HCT116 (cell line): ENCODE measurements around the gene NOL9. TPM values are rescaled to one million over a fixed set of nuclear protein-coding genes. Genes with fewer than 3 reads are reported as not detected.

Source experiments
- ATAC-seq: fragments of 200-7000 bp; cut with Tn5 transposase; 2 replicates; pipeline ENCODE4 v1.9.1; 2020; ENCODE audit warnings: mild to moderate bottlenecking, moderate library complexity
- BruUV-seq: library from RNA; stranded (reverse); fragments of 400-500 nt; replicated peaks from 2 replicates; lab custom pipeline; 2021; lab: Mats Ljungman, UMichigan
- CTCF ChIA-PET: fragments of 300-600 bp; sonication (Branson Sonifier 250); formaldehyde crosslinking; loops from one replicate; lab custom pipeline; 2021; ENCODE audit warnings: antibody characterized with exemption; lab: Charles Lee
- POLR2A ChIA-PET: fragments of 300-600, 350-600 bp; sonication (Branson Sonifier 250); formaldehyde crosslinking; loops from one replicate; lab custom pipeline; 2021; ENCODE audit warnings: antibody characterized with exemption; lab: Charles Lee
- RAD21 ChIA-PET, 2 experiments: fragments of 300-600 bp; sonication (Branson Sonifier 250); formaldehyde crosslinking; loops; one replicate each; lab custom pipeline; 2023; ENCODE audit warnings: low total read pairs in 2 of 2; ENCODE audit not compliant: uncharacterized antibody in 2 of 2, unreplicated experiment in 2 of 2, low non-redundant PET in 1 of 2; lab: Charles Lee
- DNase-seq: peaks from one replicate; pipeline ENCODE4 v3.0.0-alpha.2; 2010; ENCODE audit warnings: low read depth, low spot score
- H2AFZ ChIP-seq: fragments of 200-600 bp; shearing (Covaris generic), sonication (generic); 2 replicates; pipeline ENCODE4 v1.6.1; 2017; ENCODE audit warnings: low read depth, mixed run types, mixed read lengths, antibody characterized with exemption, low read length; ENCODE audit not compliant: poor library complexity, severe bottlenecking
- H3K27ac ChIP-seq: 2 replicates; pipeline ENCODE4 v1.5.1; 2012; ENCODE audit warnings: low read depth, low read length
- H3K27me3 ChIP-seq: fragments of 200-600 bp; sonication (generic); 2 replicates; pipeline ENCODE4 v1.6.1; 2016; ENCODE audit warnings: mixed run types, low read length, mixed read lengths; ENCODE audit not compliant: insufficient read depth
- H3K36me3 ChIP-seq, 2 experiments: fragments of 200-500 bp in 1 of 2; fragments of 200-600 bp in 1 of 2; sonication (Bioruptor generic) in 1 of 2; sonication (generic) in 1 of 2; 2 replicates each; pipeline versions ENCODE4 v1.5.1 to v1.6.1; 2014 to 2016; ENCODE audit warnings: low read length in 2 of 2, inconsistent platforms in 1 of 2, mixed read lengths in 1 of 2, mixed run types in 1 of 2; ENCODE audit not compliant: insufficient read depth in 2 of 2, control insufficient read depth in 1 of 2
- H3K4me1 ChIP-seq, 2 experiments: fragments of 200-600 bp in 1 of 2; sonication (generic) in 1 of 2; 2 replicates each; pipeline versions ENCODE4 v1.5.1 to v1.6.1; 2012 to 2017; ENCODE audit warnings: low read length in 2 of 2, inconsistent platforms in 1 of 2, mild to moderate bottlenecking in 1 of 2, mixed read lengths in 1 of 2, mixed run types in 1 of 2, moderate library complexity in 1 of 2; ENCODE audit not compliant: insufficient read depth in 2 of 2, control insufficient read depth in 1 of 2
- H3K4me2 ChIP-seq: fragments of 200-600 bp; sonication (generic); 2 replicates; pipeline ENCODE4 v1.6.1; 2017; ENCODE audit warnings: mixed run types, low read length, mixed read lengths
- H3K4me3 ChIP-seq, 2 experiments: fragments of 200-600 bp in 1 of 2; sonication (generic) in 1 of 2; replicated peaks in 1 of 2; 2 replicates each; pipeline ENCODE4 v1.5.1; 2011 to 2016; ENCODE audit warnings: low read length in 2 of 2, control low read depth in 1 of 2, low read depth in 1 of 2, mild to moderate bottlenecking in 1 of 2, mixed read lengths in 1 of 2, mixed run types in 1 of 2
- H3K79me2 ChIP-seq: fragments of 200-600 bp; sonication (generic); 2 replicates; pipeline ENCODE4 v1.6.1; 2017; ENCODE audit warnings: mild to moderate bottlenecking, mixed run types, low read length, moderate library complexity, mixed read lengths; ENCODE audit not compliant: insufficient read depth
- H3K9ac ChIP-seq: fragments of 200-600 bp; sonication (generic); 2 replicates; pipeline ENCODE4 v1.6.1; 2016; ENCODE audit warnings: low read length, mixed read lengths
- H3K9me2 ChIP-seq: fragments of 200-600 bp; sonication (generic), shearing (Covaris generic); 2 replicates; pipeline ENCODE4 v1.6.1; 2017; ENCODE audit warnings: mixed run types, mild to moderate bottlenecking, moderate library complexity; ENCODE audit not compliant: insufficient read depth
- H3K9me3 ChIP-seq, 2 experiments: fragments of 200-500 bp in 1 of 2; fragments of 200-600 bp in 1 of 2; sonication (Bioruptor generic) in 1 of 2; sonication (generic) in 1 of 2; 2 replicates each; pipeline ENCODE4 v1.6.1; 2014 to 2017; ENCODE audit warnings: low read length in 2 of 2, mixed read lengths in 2 of 2, inconsistent platforms in 1 of 2, low read depth in 1 of 2, mild to moderate bottlenecking in 1 of 2, mixed run types in 1 of 2, moderate library complexity in 1 of 2; ENCODE audit not compliant: control insufficient read depth in 1 of 2, insufficient read depth in 1 of 2
- H4K20me1 ChIP-seq: fragments of 200-600 bp; sonication (generic), shearing (Covaris generic); 2 replicates; pipeline ENCODE4 v1.6.1; 2017; ENCODE audit warnings: mixed run types, mild to moderate bottlenecking, moderate library complexity; ENCODE audit not compliant: insufficient read depth
- ATF3 ChIP-seq: IDR thresholded peaks from 2 replicates; pipeline ENCODE4 v1.6.1; 2012
- CBX3 ChIP-seq: IDR thresholded peaks from 2 replicates; pipeline ENCODE4 v1.6.1; 2012; ENCODE audit warnings: low read depth
- CEBPB ChIP-seq: IDR thresholded peaks from 2 replicates; pipeline ENCODE4 v1.6.1; 2012; ENCODE audit warnings: low read depth
- EGR1 ChIP-seq: IDR thresholded peaks from 2 replicates; pipeline ENCODE4 v1.6.1; 2012; ENCODE audit warnings: low read depth
- EZH2 ChIP-seq: fragments of 200-600 bp; sonication (generic); IDR thresholded peaks from 2 replicates; pipeline ENCODE4 v1.6.1; 2017; ENCODE audit warnings: antibody characterized with exemption, mixed run types
- EZH2phosphoT487 ChIP-seq: fragments of 200-600 bp; IDR thresholded peaks from 2 replicates; pipeline ENCODE4 v1.6.1; 2018; ENCODE audit warnings: antibody characterized with exemption, borderline replicate concordance
- FOSL1 ChIP-seq: IDR thresholded peaks from 2 replicates; pipeline ENCODE4 v1.6.1; 2012; ENCODE audit warnings: low read depth
- JUND ChIP-seq: IDR thresholded peaks from 2 replicates; pipeline ENCODE4 v1.6.1; 2012
- POLR2A ChIP-seq: IDR thresholded peaks from 2 replicates; pipeline ENCODE4 v1.7.0; 2011; ENCODE audit warnings: borderline replicate concordance; ENCODE audit not compliant: insufficient read depth, insufficient read length; ENCODE audit errors: extremely low read depth
- RAD21 ChIP-seq: IDR thresholded peaks from 2 replicates; pipeline ENCODE4 v1.6.1; 2012; ENCODE audit warnings: low read depth, mild to moderate bottlenecking
- REST ChIP-seq: IDR thresholded peaks from 2 replicates; pipeline ENCODE4 v1.6.1; 2012; ENCODE audit warnings: low read depth
- SP1 ChIP-seq: IDR thresholded peaks from 2 replicates; pipeline ENCODE4 v1.6.1; 2012; ENCODE audit warnings: low read depth
- YY1 ChIP-seq: IDR thresholded peaks from 2 replicates; pipeline ENCODE4 v1.6.1; 2011; ENCODE audit warnings: low read length, low read depth, moderate library complexity, mild to moderate bottlenecking; ENCODE audit not compliant: insufficient replicate concordance; ENCODE audit errors: extremely low read depth
- ZFX ChIP-seq: fragments of 450-650 bp; IDR thresholded peaks from 2 replicates; pipeline ENCODE4 v1.6.1; 2017
- ZNF274 ChIP-seq: fragments of 200-500 bp; sonication (Bioruptor generic); IDR thresholded peaks from 2 replicates; pipeline ENCODE4 v1.6.1; 2014; ENCODE audit warnings: mild to moderate bottlenecking, low read depth, low read length, inconsistent platforms
- intact Hi-C: fragments of 100-400 bp; cut with micrococcal nuclease; formaldehyde crosslinking; loops from 2 replicates; pipeline ENCODE4 v1.10.0; 2022
- total RNA-seq: library from RNA; stranded (reverse); gene quantifications from one replicate; pipeline ENCODE4 v1.2.1, GENCODE V29; 2021; ENCODE audit not compliant: unreplicated experiment
- TF ChIP-seq, protein P1 (sequence below), 3 experiments: fragments of 200-600 bp in 1 of 3; sonication (generic) in 1 of 3; IDR thresholded peaks in 2 of 3; conservative IDR thresholded peaks in 1 of 3; 2 replicates each; pipeline ENCODE4 v1.5.1; 2012 to 2017; ENCODE audit warnings: low read depth in 2 of 3, low read length in 2 of 3, antibody characterized with exemption in 1 of 3, borderline replicate concordance in 1 of 3, control low read depth in 1 of 3, mild to moderate bottlenecking in 1 of 3, mixed read lengths in 1 of 3, mixed run types in 1 of 3, moderate library complexity in 1 of 3; ENCODE audit not compliant: insufficient read depth in 1 of 3
- TF ChIP-seq, protein P2 (sequence below): IDR thresholded peaks from 2 replicates; pipeline ENCODE4 v1.6.1; 2012
- TF ChIP-seq, protein P3 (sequence below): IDR thresholded peaks from 2 replicates; pipeline ENCODE4 v1.6.1; 2011; ENCODE audit warnings: mild to moderate bottlenecking, low read length, moderate library complexity; ENCODE audit not compliant: insufficient replicate concordance; ENCODE audit errors: extremely low read depth

Gene NOL9
- total RNA-seq, 1 experiment from 2014 or later, result 46.4 TPM

DNA sequence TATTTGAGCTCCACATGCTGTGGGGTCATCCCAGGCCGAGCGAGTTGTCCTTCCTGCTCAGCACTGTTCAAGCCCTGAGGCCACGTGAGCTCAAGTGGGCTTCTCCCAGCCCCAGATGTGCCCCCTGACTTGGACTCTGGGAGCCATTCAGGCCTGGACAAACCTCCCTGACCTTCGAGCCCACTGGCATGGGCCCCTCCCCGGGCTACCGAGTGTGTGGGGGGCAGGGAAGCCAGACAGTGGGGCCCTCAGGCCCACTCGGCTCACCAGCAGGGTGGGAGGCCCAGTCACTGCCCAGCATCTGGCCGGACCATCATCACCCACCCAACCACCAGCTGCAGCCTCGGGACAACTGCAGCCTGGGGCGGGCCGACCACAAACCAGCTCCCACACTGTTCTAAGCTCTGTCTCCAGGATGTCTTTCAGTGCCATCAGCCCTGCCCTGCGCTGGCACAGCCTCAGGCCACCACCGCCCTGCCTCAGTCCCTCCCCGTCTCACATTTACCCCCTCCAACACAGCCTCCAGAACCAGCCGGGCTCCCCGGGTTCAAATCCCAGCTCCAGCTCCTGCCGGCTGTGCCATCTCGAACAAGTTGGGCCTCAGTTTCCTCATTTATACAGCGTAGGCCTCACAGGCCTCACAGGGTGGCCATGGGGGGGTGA lies 41.9 kb downstream of the NOL9 start:
- intact Hi-C loops, result no loop called here
- DNase-seq, result no peak
- Histone ChIP-seq H3K4me2 (no peak overlapping the region), H3K9me3 (no peaks in the 10 kb centered on the region), H2AFZ (no peak overlapping the region), H3K4me1 (peaks cover 0 to 11% of the 10 kb centered on the region in 2 experiments; a peak in 2 of 4 replicates), H3K27ac (no peak overlapping the region), H3K36me3 (no peaks in the 10 kb centered on the region), H3K79me2 (no peaks in the 10 kb centered on the region), H3K27me3 (no peaks in the 10 kb centered on the region), H3K9ac (no peak overlapping the region), H4K20me1 (no peaks in the 10 kb centered on the region), H3K9me2 (no peaks in the 10 kb centered on the region), H3K4me3 (no peak overlapping the region)
- CTCF ChIA-PET, result no interaction called here
- no peak for ATAC-seq
- TF ChIP-seq EZH2, result no peak
- TF ChIP-seq, protein P1, sequence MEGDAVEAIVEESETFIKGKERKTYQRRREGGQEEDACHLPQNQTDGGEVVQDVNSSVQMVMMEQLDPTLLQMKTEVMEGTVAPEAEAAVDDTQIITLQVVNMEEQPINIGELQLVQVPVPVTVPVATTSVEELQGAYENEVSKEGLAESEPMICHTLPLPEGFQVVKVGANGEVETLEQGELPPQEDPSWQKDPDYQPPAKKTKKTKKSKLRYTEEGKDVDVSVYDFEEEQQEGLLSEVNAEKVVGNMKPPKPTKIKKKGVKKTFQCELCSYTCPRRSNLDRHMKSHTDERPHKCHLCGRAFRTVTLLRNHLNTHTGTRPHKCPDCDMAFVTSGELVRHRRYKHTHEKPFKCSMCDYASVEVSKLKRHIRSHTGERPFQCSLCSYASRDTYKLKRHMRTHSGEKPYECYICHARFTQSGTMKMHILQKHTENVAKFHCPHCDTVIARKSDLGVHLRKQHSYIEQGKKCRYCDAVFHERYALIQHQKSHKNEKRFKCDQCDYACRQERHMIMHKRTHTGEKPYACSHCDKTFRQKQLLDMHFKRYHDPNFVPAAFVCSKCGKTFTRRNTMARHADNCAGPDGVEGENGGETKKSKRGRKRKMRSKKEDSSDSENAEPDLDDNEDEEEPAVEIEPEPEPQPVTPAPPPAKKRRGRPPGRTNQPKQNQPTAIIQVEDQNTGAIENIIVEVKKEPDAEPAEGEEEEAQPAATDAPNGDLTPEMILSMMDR (IDR thresholded peaks at IDR 0.05 in 2 of 3, conservative IDR thresholded peaks at IDR 0.05 in 1 of 3; ENCODE audit: borderline replicate concordance in 1 of 3, insufficient read depth in 1 of 3, low read depth in 2 of 3, low read length in 2 of 3), result no peak
- no peak for TF ChIP-seq RAD21
- no peak for TF ChIP-seq CEBPB
- TF ChIP-seq EGR1, result no peak
- TF ChIP-seq, protein P2, sequence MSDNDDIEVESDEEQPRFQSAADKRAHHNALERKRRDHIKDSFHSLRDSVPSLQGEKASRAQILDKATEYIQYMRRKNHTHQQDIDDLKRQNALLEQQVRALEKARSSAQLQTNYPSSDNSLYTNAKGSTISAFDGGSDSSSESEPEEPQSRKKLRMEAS, result no peak
- TF ChIP-seq CBX3, result no peak
- no peak for TF ChIP-seq REST
- TF ChIP-seq, protein P3, sequence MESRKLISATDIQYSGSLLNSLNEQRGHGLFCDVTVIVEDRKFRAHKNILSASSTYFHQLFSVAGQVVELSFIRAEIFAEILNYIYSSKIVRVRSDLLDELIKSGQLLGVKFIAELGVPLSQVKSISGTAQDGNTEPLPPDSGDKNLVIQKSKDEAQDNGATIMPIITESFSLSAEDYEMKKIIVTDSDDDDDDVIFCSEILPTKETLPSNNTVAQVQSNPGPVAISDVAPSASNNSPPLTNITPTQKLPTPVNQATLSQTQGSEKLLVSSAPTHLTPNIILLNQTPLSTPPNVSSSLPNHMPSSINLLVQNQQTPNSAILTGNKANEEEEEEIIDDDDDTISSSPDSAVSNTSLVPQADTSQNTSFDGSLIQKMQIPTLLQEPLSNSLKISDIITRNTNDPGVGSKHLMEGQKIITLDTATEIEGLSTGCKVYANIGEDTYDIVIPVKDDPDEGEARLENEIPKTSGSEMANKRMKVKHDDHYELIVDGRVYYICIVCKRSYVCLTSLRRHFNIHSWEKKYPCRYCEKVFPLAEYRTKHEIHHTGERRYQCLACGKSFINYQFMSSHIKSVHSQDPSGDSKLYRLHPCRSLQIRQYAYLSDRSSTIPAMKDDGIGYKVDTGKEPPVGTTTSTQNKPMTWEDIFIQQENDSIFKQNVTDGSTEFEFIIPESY, result no peak
- TF ChIP-seq ATF3, result no peak
- TF ChIP-seq ZFX, result no peak
- TF ChIP-seq YY1, result no peak
- no peak for TF ChIP-seq JUND
- TF ChIP-seq ZNF274, result no peak
- no peak for TF ChIP-seq SP1
- no peak for TF ChIP-seq EZH2phosphoT487
- no peak for TF ChIP-seq FOSL1
- TF ChIP-seq POLR2A, result no peak
- RAD21 ChIA-PET, result no interaction called here
- BruUV-seq, result no TSS peak
- POLR2A ChIA-PET, result no interaction called here
